Left ventricle myocardium inferior (tissue), 1 donor: ENCODE measurements around the gene TMC7. TPM values are rescaled to one million over a fixed set of nuclear protein-coding genes. Genes with fewer than 3 reads are reported as not detected.

Experiments
- DNase-seq: peaks from one replicate; pipeline ENCODE4 v3.0.0-alpha.2; 2020
- H3K27ac ChIP-seq: fragments of 200-600 bp; replicated peaks from 2 replicates; pipeline ENCODE4 v1.8.0; 2021
- H3K27me3 ChIP-seq: fragments of 200-600 bp; 2 replicates; pipeline ENCODE4 v1.8.0; 2021; ENCODE audit warnings: low read depth
- H3K36me3 ChIP-seq: fragments of 200-600 bp; 2 replicates; pipeline ENCODE4 v1.8.0; 2021
- H3K4me1 ChIP-seq: fragments of 200-600 bp; 2 replicates; pipeline ENCODE4 v1.8.0; 2021
- H3K4me3 ChIP-seq: fragments of 200-600 bp; 2 replicates; pipeline ENCODE4 v1.8.0; 2021; ENCODE audit warnings: mild to moderate bottlenecking, moderate library complexity
- H3K9me3 ChIP-seq: fragments of 200-600 bp; replicated peaks from 2 replicates; pipeline ENCODE4 v1.8.0; 2021
- CTCF ChIP-seq: fragments of 200-600 bp; IDR thresholded peaks from 2 replicates; pipeline ENCODE4 v1.8.0; 2021; ENCODE audit warnings: antibody characterized with exemption, mild to moderate bottlenecking, borderline replicate concordance
- intact Hi-C: fragments of 100-400 bp; cut with micrococcal nuclease; formaldehyde crosslinking; loops from one replicate; pipeline ENCODE4 v1.11.0; 2022
- total RNA-seq: library from RNA; stranded (reverse); fragmentation: NEBNext Ultra II Directional; extraction: Animal tissue kit (Norgen Biotek cat#: 25700); gene quantifications from one replicate; pipeline ENCODE4 v1.2.1, GENCODE V29; 2021
- donor health status: DM: no; HTN: yes; CAD: no; lungs with severe emphysema.

The TMC7 gene
- total RNA-seq, 1 donor from 2014 or later: 0.69 TPM

- Histone ChIP-seq H3K9me3 (no peaks in the 10 kb centered on the region), H3K27ac (no peak overlapping the region), H3K4me3 (no peak overlapping the region), H3K36me3 (no peaks in the 10 kb centered on the region), H3K4me1 (no peaks in the 10 kb centered on the region), H3K27me3 (no peaks in the 10 kb centered on the region)
- intact Hi-C loops: no loop called here
- TF ChIP-seq CTCF: no peak
- DNase-seq: no peak
Observed at GRCh38 chr16:19094542-19095365, 111.0 kb downstream of the TMC7 start.

- no peak for TF ChIP-seq CTCF
- no peak for DNase-seq
- intact Hi-C loops: no loop called here
- peaks cover 6% of the 10 kb centered on the region for H3K9me3 ChIP-seq
- H3K4me3 ChIP-seq: no peak overlapping the region
- no peaks in the 10 kb centered on the region for H3K36me3 ChIP-seq
- H3K4me1 ChIP-seq: no peaks in the 10 kb centered on the region
- H3K27ac ChIP-seq: no peak overlapping the region
- H3K27me3 ChIP-seq: no peaks in the 10 kb centered on the region
Observed at GRCh38 chr16:19095654-19096053, 111.9 kb downstream of the TMC7 start.

- no peak for DNase-seq
- H3K4me1 ChIP-seq: no peaks in the 10 kb centered on the region
- H3K9me3 ChIP-seq: peaks cover 6% of the 10 kb centered on the region
- intact Hi-C loops: no loop called here
- TF ChIP-seq CTCF: no peak
- H3K27me3 ChIP-seq: no peaks in the 10 kb centered on the region
- H3K36me3 ChIP-seq: no peaks in the 10 kb centered on the region
- no peak overlapping the region for H3K4me3 ChIP-seq
- H3K27ac ChIP-seq: no peak overlapping the region
Observed at GRCh38 chr16:19098173-19098572, 114.4 kb downstream of the TMC7 start.

GRCh38 chr16:19102187-19102872, 118.6 kb downstream of the TMC7 start:
- no peaks in the 10 kb centered on the region for H3K4me1 ChIP-seq
- TF ChIP-seq CTCF: no peak
- intact Hi-C loops: no loop called here
- no peak overlapping the region for H3K27ac ChIP-seq
- no peak for DNase-seq
- H3K36me3 ChIP-seq: no peaks in the 10 kb centered on the region
- peaks cover 6% of the 10 kb centered on the region for H3K9me3 ChIP-seq
- no peak overlapping the region for H3K4me3 ChIP-seq
- no peaks in the 10 kb centered on the region for H3K27me3 ChIP-seq

GRCh38 chr16:19104607-19105006, 120.9 kb downstream of the TMC7 start:
- no peak overlapping the region for H3K27ac ChIP-seq
- no peak for DNase-seq
- H3K27me3 ChIP-seq: no peaks in the 10 kb centered on the region
- intact Hi-C loops: no loop called here
- no peak for TF ChIP-seq CTCF
- no peak overlapping the region for H3K4me3 ChIP-seq
- peaks cover 6% of the 10 kb centered on the region for H3K9me3 ChIP-seq
- no peaks in the 10 kb centered on the region for H3K36me3 ChIP-seq
- H3K4me1 ChIP-seq: no peaks in the 10 kb centered on the region
